ENCODE results near the gene SLC8B1. TPM values are rescaled to one million over a fixed set of nuclear protein-coding genes. Genes with fewer than 3 reads are reported as not detected.

The SLC8B1 gene
- total and polyA plus RNA-seq, 9 of the 15 experiments (the other 6 are each of a cell fraction or from before 2014, with no cell fraction given): 0.86 to 34.1 (median 18.5) TPM

GRCh38 chr12:113285679-113286610, 49.0 kb downstream of the SLC8B1 start:
- intact Hi-C loops (cut with micrococcal nuclease): loop anchor here (5.0 kb wide), 1 partner anchor 89 kb away; no protein-coding TSS in a partner anchor
- ATAC-seq: no peak
- H3K9me3 ChIP-seq (replicated peaks; ENCODE audit: control insufficient read depth, insufficient read depth, low read depth, low read length): no peaks in the 10 kb centered on the region

More at GRCh38 chr12:113285679-113286610, 49.0 kb downstream of the SLC8B1 start:
- no peak overlapping the region for H3K4me3 ChIP-seq
- TF ChIP-seq HDAC6 (IDR thresholded peaks at IDR 0.05; ENCODE audit: low read depth, low read length) (no peak), CREB1 (IDR thresholded peaks at IDR 0.05) (no peak), CREB1 (CRISPR knock-in tag; IDR thresholded peaks at IDR 0.05) (no peak), ZNF316 (IDR thresholded peaks at IDR 0.05) (no peak), NCOA4 (IDR thresholded peaks at IDR 0.05; ENCODE audit: partially characterized antibody) (no peak), ZNF79 (CRISPR knock-in tag; IDR thresholded peaks at IDR 0.05; ENCODE audit: low read depth) (no peak), EP400 (IDR thresholded peaks at IDR 0.05) (no peak), KLF6 (CRISPR knock-in tag; IDR thresholded peaks at IDR 0.05; ENCODE audit: borderline replicate concordance) (no peak)
- TF ChIP-seq, protein P1, sequence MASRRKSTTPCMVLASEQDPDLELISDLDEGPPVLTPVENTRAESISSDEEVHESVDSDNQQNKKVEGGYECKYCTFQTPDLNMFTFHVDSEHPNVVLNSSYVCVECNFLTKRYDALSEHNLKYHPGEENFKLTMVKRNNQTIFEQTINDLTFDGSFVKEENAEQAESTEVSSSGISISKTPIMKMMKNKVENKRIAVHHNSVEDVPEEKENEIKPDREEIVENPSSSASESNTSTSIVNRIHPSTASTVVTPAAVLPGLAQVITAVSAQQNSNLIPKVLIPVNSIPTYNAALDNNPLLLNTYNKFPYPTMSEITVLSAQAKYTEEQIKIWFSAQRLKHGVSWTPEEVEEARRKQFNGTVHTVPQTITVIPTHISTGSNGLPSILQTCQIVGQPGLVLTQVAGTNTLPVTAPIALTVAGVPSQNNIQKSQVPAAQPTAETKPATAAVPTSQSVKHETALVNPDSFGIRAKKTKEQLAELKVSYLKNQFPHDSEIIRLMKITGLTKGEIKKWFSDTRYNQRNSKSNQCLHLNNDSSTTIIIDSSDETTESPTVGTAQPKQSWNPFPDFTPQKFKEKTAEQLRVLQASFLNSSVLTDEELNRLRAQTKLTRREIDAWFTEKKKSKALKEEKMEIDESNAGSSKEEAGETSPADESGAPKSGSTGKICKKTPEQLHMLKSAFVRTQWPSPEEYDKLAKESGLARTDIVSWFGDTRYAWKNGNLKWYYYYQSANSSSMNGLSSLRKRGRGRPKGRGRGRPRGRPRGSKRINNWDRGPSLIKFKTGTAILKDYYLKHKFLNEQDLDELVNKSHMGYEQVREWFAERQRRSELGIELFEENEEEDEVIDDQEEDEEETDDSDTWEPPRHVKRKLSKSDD (conservative IDR thresholded peaks at IDR 0.05; ENCODE audit: low read length): no peak
- TF ChIP-seq, protein P2, sequence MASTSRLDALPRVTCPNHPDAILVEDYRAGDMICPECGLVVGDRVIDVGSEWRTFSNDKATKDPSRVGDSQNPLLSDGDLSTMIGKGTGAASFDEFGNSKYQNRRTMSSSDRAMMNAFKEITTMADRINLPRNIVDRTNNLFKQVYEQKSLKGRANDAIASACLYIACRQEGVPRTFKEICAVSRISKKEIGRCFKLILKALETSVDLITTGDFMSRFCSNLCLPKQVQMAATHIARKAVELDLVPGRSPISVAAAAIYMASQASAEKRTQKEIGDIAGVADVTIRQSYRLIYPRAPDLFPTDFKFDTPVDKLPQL (IDR thresholded peaks at IDR 0.05; ENCODE audit: extremely low read depth, insufficient read length): no peak
- H3K79me2 ChIP-seq (ENCODE audit: control insufficient read depth, insufficient read depth, low read length): no peaks in the 10 kb centered on the region
- FAIRE-seq: no peak
- POLR2A ChIA-PET: interaction anchor here (1.1 kb wide), 1 partner anchor 9 kb away, joined by 3 read pairs; no protein-coding TSS in a partner anchor
- no peaks in the 10 kb centered on the region for H3K27me3 ChIP-seq (ENCODE audit: control insufficient read depth in 2 of 2, insufficient read depth in 2 of 2, low read length in 2 of 2)
- WGBS (ENCODE audit: insufficient coverage, low coverage, missing lambda C conversion rate): 77% methylated on average over 21 of the region's 22 CpGs
- peaks cover 0 to 16% of the 10 kb centered on the region in 2 experiments; a peak in 1 of 5 replicates for H3K4me1 ChIP-seq (replicated peaks in 1 of 2; ENCODE audit: control insufficient read depth in 2 of 2, insufficient read depth in 2 of 2, low read length in 2 of 2)
- no TSS peak for BruUV-seq (replicated peaks)
- no peak for DNase-seq (ENCODE audit: extremely low read depth in 1 of 4, low spot score in 3 of 4)
- in situ Hi-C loops (cut with MboI): no loop called here
- no peak overlapping the region; a peak in 1 of 4 replicates for H3K9ac ChIP-seq (ENCODE audit: insufficient read depth in 1 of 2, low read depth in 2 of 2, low read length in 2 of 2)
- H4K20me1 ChIP-seq (replicated peaks; ENCODE audit: control insufficient read depth, insufficient read depth, low read length): no peaks in the 10 kb centered on the region
- no peaks in the 10 kb centered on the region for H3K9me1 ChIP-seq (ENCODE audit: control insufficient read depth, insufficient read depth, low read length)
- H3K36me3 ChIP-seq (ENCODE audit: control insufficient read depth, insufficient read depth, low read length): peaks cover 40% of the 10 kb centered on the region; the same call in 1 of the 3 replicates
- CTCF ChIA-PET (ENCODE audit: low intra/inter-chr PET ratio): no interaction called here
- no peak overlapping the region for H3K4me2 ChIP-seq (ENCODE audit: insufficient read depth, low read length)
- no peak overlapping the region for H2AFZ ChIP-seq (ENCODE audit: low read depth, low read length)
- H3K27ac ChIP-seq (ENCODE audit: extremely low read depth, low read depth, low read length): no peak overlapping the region

Measured in K562 (cell line).